NCI-H1436 (cell line): ENCODE measurements around the gene ALCAM.

ENCODE experiments used
- DNase-seq: peaks from one replicate; lab custom pipeline; 2025; lab: John Stamatoyannopoulos, UW

The ALCAM gene

GRCh38 chr3:105490045-105490444 lies 123.3 kb downstream of the ALCAM start:
- no peak for DNase-seq

GRCh38 chr3:105493305-105493892 lies 126.7 kb downstream of the ALCAM start:
- DNase-seq, result no peak

- DNase-seq, result no peak
These were observed 128.3 kb downstream of the ALCAM start for GRCh38 chr3:105495021-105495420.

GRCh38 chr3:105496343-105496742 lies 129.6 kb downstream of the ALCAM start:
- DNase-seq, result no peak

- DNase-seq, result no peak
These were observed 130.7 kb downstream of the ALCAM start for GRCh38 chr3:105497386-105497785.

- DNase-seq, result no peak
These were observed 133.3 kb downstream of the ALCAM start for GRCh38 chr3:105499961-105500360.

- DNase-seq, result no peak
These were observed 135.6 kb downstream of the ALCAM start for GRCh38 chr3:105502333-105502732.

GRCh38 chr3:105503191-105503593 lies 136.5 kb downstream of the ALCAM start:
- no peak for DNase-seq

- DNase-seq, result no peak
These were observed 137.8 kb downstream of the ALCAM start for GRCh38 chr3:105504440-105504951.

GRCh38 chr3:105505170-105505569 lies 138.5 kb downstream of the ALCAM start:
- no peak for DNase-seq

- no peak for DNase-seq
These were observed 144.3 kb downstream of the ALCAM start for GRCh38 chr3:105511031-105511430.

- no peak for DNase-seq
These were observed 145.4 kb downstream of the ALCAM start for GRCh38 chr3:105512061-105512460.

- no peak for DNase-seq
These were observed 146.3 kb downstream of the ALCAM start for GRCh38 chr3:105513042-105513441.

- DNase-seq, result no peak
These were observed 147.2 kb downstream of the ALCAM start for GRCh38 chr3:105513886-105514285.

GRCh38 chr3:105515372-105515771 lies 148.7 kb downstream of the ALCAM start:
- DNase-seq, result no peak

GRCh38 chr3:105516972-105517371 lies 150.3 kb downstream of the ALCAM start:
- no peak for DNase-seq

GRCh38 chr3:105518203-105518602 lies 151.5 kb downstream of the ALCAM start:
- DNase-seq, result no peak

- peak; percentile 81 for DNase-seq
These were observed 152.2 kb downstream of the ALCAM start for GRCh38 chr3:105518806-105519418.

GRCh38 chr3:105521770-105522169 lies 155.1 kb downstream of the ALCAM start:
- no peak for DNase-seq

GRCh38 chr3:105523501-105523900 lies 156.8 kb downstream of the ALCAM start:
- DNase-seq, result no peak

GRCh38 chr3:105525531-105525930 lies 158.8 kb downstream of the ALCAM start:
- no peak for DNase-seq

GRCh38 chr3:105526360-105527111 lies 159.8 kb downstream of the ALCAM start:
- peak; percentile 21 for DNase-seq

- no peak for DNase-seq
These were observed 160.8 kb downstream of the ALCAM start for GRCh38 chr3:105527535-105527934.
